Vagina (tissue), 2 donors: ENCODE data around the gene COQ5.
A peak's percentile ranks its signal among the peaks of the same experiment; 100 is the strongest.

ENCODE experiments used
- POLR2AphosphoS5 ChIP-seq, 2 donors: sonication (generic); formaldehyde crosslinking; IDR thresholded peaks; one replicate each; pipeline ENCODE4 v1.9.0; 2017; ENCODE audit warnings: antibody characterized with exemption in 2 of 2, mild to moderate bottlenecking in 2 of 2, low read depth in 1 of 2; ENCODE audit not compliant: insufficient read depth in 1 of 2
- TF ChIP-seq, protein P1 (sequence below), 3 experiments: fragments of 450-650 bp in 2 of 3; fragments of 200-600 bp in 1 of 3; sonication (generic) in 1 of 3; IDR thresholded peaks; one replicate each; pipeline ENCODE4 v1.5.1; 2017 to 2019; ENCODE audit warnings: antibody characterized with exemption in 3 of 3, mild to moderate bottlenecking in 2 of 3, moderate library complexity in 2 of 3

DNA sequence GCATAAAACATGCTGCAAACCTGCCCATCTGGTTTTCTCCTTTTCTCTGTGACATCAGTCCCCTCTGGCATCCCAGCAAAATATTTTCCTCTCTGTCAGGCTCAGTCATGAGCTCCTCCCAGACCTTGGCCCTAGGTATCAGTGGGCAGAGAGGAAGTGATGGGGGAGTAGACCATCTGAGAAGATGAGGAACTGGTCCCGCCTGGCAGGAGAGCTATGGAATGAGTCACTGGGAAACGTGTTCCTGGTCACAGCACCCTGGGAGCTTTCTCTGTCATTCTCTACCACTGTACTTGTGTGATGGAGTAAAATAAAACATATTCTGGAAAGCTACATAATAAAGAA is 54.4 kb downstream of the COQ5 start:
- peak in 1 of 2 donors; percentile 78 for TF ChIP-seq POLR2AphosphoS5 (IDR thresholded peaks at IDR 0.05; ENCODE audit: insufficient read depth in 1 of 2, low read depth in 1 of 2)
- TF ChIP-seq, protein P1, sequence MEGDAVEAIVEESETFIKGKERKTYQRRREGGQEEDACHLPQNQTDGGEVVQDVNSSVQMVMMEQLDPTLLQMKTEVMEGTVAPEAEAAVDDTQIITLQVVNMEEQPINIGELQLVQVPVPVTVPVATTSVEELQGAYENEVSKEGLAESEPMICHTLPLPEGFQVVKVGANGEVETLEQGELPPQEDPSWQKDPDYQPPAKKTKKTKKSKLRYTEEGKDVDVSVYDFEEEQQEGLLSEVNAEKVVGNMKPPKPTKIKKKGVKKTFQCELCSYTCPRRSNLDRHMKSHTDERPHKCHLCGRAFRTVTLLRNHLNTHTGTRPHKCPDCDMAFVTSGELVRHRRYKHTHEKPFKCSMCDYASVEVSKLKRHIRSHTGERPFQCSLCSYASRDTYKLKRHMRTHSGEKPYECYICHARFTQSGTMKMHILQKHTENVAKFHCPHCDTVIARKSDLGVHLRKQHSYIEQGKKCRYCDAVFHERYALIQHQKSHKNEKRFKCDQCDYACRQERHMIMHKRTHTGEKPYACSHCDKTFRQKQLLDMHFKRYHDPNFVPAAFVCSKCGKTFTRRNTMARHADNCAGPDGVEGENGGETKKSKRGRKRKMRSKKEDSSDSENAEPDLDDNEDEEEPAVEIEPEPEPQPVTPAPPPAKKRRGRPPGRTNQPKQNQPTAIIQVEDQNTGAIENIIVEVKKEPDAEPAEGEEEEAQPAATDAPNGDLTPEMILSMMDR (IDR thresholded peaks at IDR 0.05) = no peak
